Trophoblast cell (in vitro differentiated cells and primary cell): ENCODE measurements around the gene ATP10B.

Source experiments
- DNase-seq, 2 donors: peaks; one replicate each; pipeline ENCODE4 v3.0.0-alpha.2; 2016
- H2AFZ ChIP-seq: 2 replicates; pipeline ENCODE4 v1.6.1; 2013; ENCODE audit warnings: low read length, moderate library complexity, mild to moderate bottlenecking; ENCODE audit not compliant: insufficient read depth, poor library complexity
- H2AK5ac ChIP-seq: 2 replicates; pipeline ENCODE4 v1.6.1; 2013; ENCODE audit warnings: mild to moderate bottlenecking, low read length
- H2BK120ac ChIP-seq: 2 replicates; pipeline ENCODE4 v1.6.1; 2013; ENCODE audit warnings: low read length, mild to moderate bottlenecking, moderate library complexity; ENCODE audit not compliant: insufficient read depth, poor library complexity
- H2BK12ac ChIP-seq: 2 replicates; pipeline ENCODE4 v1.6.1; 2013; ENCODE audit warnings: mild to moderate bottlenecking, low read length, moderate library complexity
- H2BK5ac ChIP-seq: 2 replicates; pipeline ENCODE4 v1.6.1; 2013; ENCODE audit warnings: low read length, low read depth, moderate library complexity, mild to moderate bottlenecking; ENCODE audit not compliant: poor library complexity
- H3K14ac ChIP-seq: 2 replicates; pipeline ENCODE4 v1.6.1; 2013; ENCODE audit warnings: mild to moderate bottlenecking, low read length
- H3K18ac ChIP-seq: 2 replicates; pipeline ENCODE4 v1.6.1; 2013; ENCODE audit warnings: mild to moderate bottlenecking, low read length
- H3K23ac ChIP-seq: 2 replicates; pipeline ENCODE4 v1.6.1; 2013; ENCODE audit warnings: low read length
- H3K27ac ChIP-seq: 2 replicates; pipeline ENCODE4 v1.5.1; 2013; ENCODE audit warnings: low read depth, mild to moderate bottlenecking, inconsistent platforms, low read length, moderate library complexity
- H3K27me3 ChIP-seq: 2 replicates; pipeline ENCODE4 v1.6.1; 2013; ENCODE audit warnings: inconsistent platforms, mild to moderate bottlenecking, low read length, moderate library complexity; ENCODE audit not compliant: insufficient read depth
- H3K36me3 ChIP-seq, 2 experiments: 1 replicate in 1 of 2; 2 replicates in 1 of 2; pipeline ENCODE4 v1.6.1; 2013; ENCODE audit warnings: low read length in 2 of 2, mild to moderate bottlenecking in 2 of 2, moderate library complexity in 1 of 2; ENCODE audit not compliant: insufficient read depth in 2 of 2, control insufficient read depth in 1 of 2
- H3K4ac ChIP-seq: 2 replicates; pipeline ENCODE4 v1.6.1; 2013; ENCODE audit warnings: low read depth, mild to moderate bottlenecking, low read length, moderate library complexity
- H3K4me1 ChIP-seq, 2 experiments: 1 replicate in 1 of 2; 2 replicates in 1 of 2; pipeline ENCODE4 v1.6.1; 2013; ENCODE audit warnings: low read length in 2 of 2, mild to moderate bottlenecking in 2 of 2, moderate library complexity in 1 of 2; ENCODE audit not compliant: insufficient read depth in 2 of 2, control insufficient read depth in 1 of 2
- H3K4me2 ChIP-seq: 2 replicates; pipeline ENCODE4 v1.6.1; 2013; ENCODE audit warnings: inconsistent platforms, mild to moderate bottlenecking, low read length, moderate library complexity
- H3K4me3 ChIP-seq: 2 replicates; pipeline ENCODE4 v1.5.1; 2013; ENCODE audit warnings: mild to moderate bottlenecking, low read depth, low read length, inconsistent platforms
- H3K79me1 ChIP-seq: one replicate; pipeline ENCODE4 v1.6.1; 2013; ENCODE audit warnings: low read length
- H3K79me2 ChIP-seq: 2 replicates; pipeline ENCODE4 v1.6.1; 2013; ENCODE audit warnings: low read length, mild to moderate bottlenecking; ENCODE audit not compliant: control insufficient read depth, insufficient read depth, poor library complexity
- H3K9ac ChIP-seq: 2 replicates; pipeline ENCODE4 v1.6.1; 2013; ENCODE audit warnings: mild to moderate bottlenecking, low read length
- H3K9me3 ChIP-seq: 2 replicates; pipeline ENCODE4 v1.6.1; 2013; ENCODE audit warnings: low read depth, mild to moderate bottlenecking, control low read depth, inconsistent platforms, low read length; ENCODE audit not compliant: insufficient read depth
- H4K12ac ChIP-seq: 2 replicates; pipeline ENCODE4 v1.6.1; 2013; ENCODE audit warnings: low read depth, mild to moderate bottlenecking, low read length, moderate library complexity
- H4K8ac ChIP-seq: 2 replicates; pipeline ENCODE4 v1.6.1; 2013; ENCODE audit warnings: low read depth, mild to moderate bottlenecking, low read length, moderate library complexity
- H4K91ac ChIP-seq: one replicate; pipeline ENCODE4 v1.6.1; 2013; ENCODE audit warnings: low read depth, mild to moderate bottlenecking, low read length, moderate library complexity
- WGBS: extraction: QIAGEN DNeasy Blood & Tissue Kit; methylation state at CpG from one replicate; pipeline ENCODE4 v1.1.7; 2013; ENCODE audit warnings: missing lambda C conversion rate; ENCODE audit not compliant: insufficient read length, insufficient coverage; ENCODE audit errors: extremely low coverage; 5-methylcytosine and 5-hydroxymethylcytosine counted together

ATP10B gene

DNA sequence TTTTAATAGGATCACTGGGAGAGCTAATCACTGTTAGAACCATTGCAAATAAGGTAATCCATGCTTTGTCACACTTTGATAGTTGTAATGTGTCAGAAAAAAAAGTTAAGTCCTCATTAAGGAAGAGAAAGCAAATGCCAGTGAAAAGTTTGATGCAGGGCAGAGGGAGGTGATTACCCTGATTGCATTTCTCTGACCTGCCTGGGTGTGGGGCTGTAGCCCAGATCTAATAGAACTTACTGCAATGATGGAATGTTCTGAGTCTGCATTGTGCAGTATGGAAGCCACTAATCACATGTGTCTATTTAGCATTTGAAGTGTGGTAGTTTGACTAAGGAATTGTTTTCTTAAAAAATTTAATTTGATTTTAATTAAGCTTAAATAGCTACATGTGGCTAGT, 202.7 kb downstream of the ATP10B start:
- Histone ChIP-seq H3K36me3 (no peaks in the 10 kb centered on the region), H3K18ac (no peak overlapping the region), H4K12ac (no peak overlapping the region), H2BK120ac (no peak overlapping the region), H4K91ac (no peak overlapping the region), H4K8ac (no peak overlapping the region), H3K4me3 (no peak overlapping the region), H3K9me3 (no peaks in the 10 kb centered on the region), H2BK12ac (no peak overlapping the region), H3K79me1 (no peaks in the 10 kb centered on the region), H3K4ac (no peak overlapping the region), H3K27ac (no peak overlapping the region), H2AK5ac (no peak overlapping the region), H3K14ac (no peak overlapping the region), H2AFZ (no peak overlapping the region), H3K9ac (no peak overlapping the region), H2BK5ac (no peak overlapping the region), H3K79me2 (no peaks in the 10 kb centered on the region), H3K4me1 (no peaks in the 10 kb centered on the region), H3K27me3 (no peaks in the 10 kb centered on the region), H3K4me2 (no peak overlapping the region), H3K23ac (no peak overlapping the region)
- no peak for DNase-seq

GRCh38 chr5:160646033-160646432, 206.0 kb downstream of the ATP10B start:
- H4K12ac ChIP-seq, result no peak overlapping the region
- H2AK5ac ChIP-seq, result no peak overlapping the region
- H3K79me1 ChIP-seq, result no peaks in the 10 kb centered on the region
- H3K23ac ChIP-seq, result no peak overlapping the region
- H4K8ac ChIP-seq, result no peak overlapping the region
- H3K4me2 ChIP-seq, result no peak overlapping the region
- H3K27ac ChIP-seq, result no peak overlapping the region
- H2BK120ac ChIP-seq, result no peak overlapping the region
- no peak overlapping the region for H3K14ac ChIP-seq
- no peaks in the 10 kb centered on the region for H3K27me3 ChIP-seq
- no peak for DNase-seq
- no peak overlapping the region for H3K9ac ChIP-seq
- no peak overlapping the region for H2AFZ ChIP-seq
- H3K79me2 ChIP-seq, result no peaks in the 10 kb centered on the region
- no peak overlapping the region for H4K91ac ChIP-seq
- no peaks in the 10 kb centered on the region for H3K9me3 ChIP-seq
- H3K4ac ChIP-seq, result no peak overlapping the region
- H2BK12ac ChIP-seq, result no peak overlapping the region
- H2BK5ac ChIP-seq, result no peak overlapping the region
- H3K4me1 ChIP-seq, result no peaks in the 10 kb centered on the region
- H3K36me3 ChIP-seq, result no peaks in the 10 kb centered on the region
- H3K18ac ChIP-seq, result no peak overlapping the region
- H3K4me3 ChIP-seq, result no peak overlapping the region

GRCh38 chr5:160643616-160644240, 208.3 kb downstream of the ATP10B start:
- Histone ChIP-seq H2AFZ (no peak overlapping the region), H3K23ac (no peak overlapping the region), H2BK120ac (no peak overlapping the region), H2BK12ac (no peak overlapping the region), H3K9me3 (no peaks in the 10 kb centered on the region), H4K8ac (no peak overlapping the region), H3K4me1 (no peaks in the 10 kb centered on the region), H3K36me3 (no peaks in the 10 kb centered on the region), H3K14ac (no peak overlapping the region), H3K4ac (no peak overlapping the region), H3K79me1 (no peaks in the 10 kb centered on the region), H2AK5ac (no peak overlapping the region), H3K4me2 (no peak overlapping the region), H4K12ac (no peak overlapping the region), H3K79me2 (no peaks in the 10 kb centered on the region), H3K27ac (no peak overlapping the region), H3K27me3 (no peaks in the 10 kb centered on the region), H2BK5ac (no peak overlapping the region), H4K91ac (no peak overlapping the region), H3K18ac (no peak overlapping the region), H3K4me3 (no peak overlapping the region), H3K9ac (no peak overlapping the region)
- DNase-seq, result no peak
- no CpG with 5 or more reads among the region's 4 CpGs for WGBS

GRCh38 chr5:160641405-160641804, 210.6 kb downstream of the ATP10B start:
- H3K79me2 ChIP-seq, result no peaks in the 10 kb centered on the region
- no peaks in the 10 kb centered on the region for H3K27me3 ChIP-seq
- no peak overlapping the region for H3K9ac ChIP-seq
- H2BK120ac ChIP-seq, result no peak overlapping the region
- H4K8ac ChIP-seq, result no peak overlapping the region
- H2BK5ac ChIP-seq, result no peak overlapping the region
- DNase-seq, result no peak
- H3K79me1 ChIP-seq, result no peaks in the 10 kb centered on the region
- no peak overlapping the region for H4K91ac ChIP-seq
- H3K9me3 ChIP-seq, result peaks cover 2% of the 10 kb centered on the region
- H3K4ac ChIP-seq, result no peak overlapping the region
- no peak overlapping the region for H2AK5ac ChIP-seq
- no peak overlapping the region for H3K27ac ChIP-seq
- no peak overlapping the region for H3K4me3 ChIP-seq
- H3K36me3 ChIP-seq, result no peaks in the 10 kb centered on the region
- H4K12ac ChIP-seq, result no peak overlapping the region
- no peak overlapping the region for H2BK12ac ChIP-seq
- no peak overlapping the region for H2AFZ ChIP-seq
- H3K23ac ChIP-seq, result no peak overlapping the region
- H3K18ac ChIP-seq, result no peak overlapping the region
- no peak overlapping the region for H3K4me2 ChIP-seq
- no peaks in the 10 kb centered on the region for H3K4me1 ChIP-seq
- H3K14ac ChIP-seq, result no peak overlapping the region
